Subcutaneous abdominal adipose tissue (tissue), 5 donors: Measurements from ENCODE around the gene TXNIP.
A peak's percentile ranks its signal among the peaks of the same experiment; 100 is the strongest.

Experiments used
- H3K27ac ChIP-seq: one replicate; pipeline ENCODE4 v1.7.0; 2013; ENCODE audit warnings: low read depth, mild to moderate bottlenecking, inconsistent platforms, low read length, moderate library complexity
- H3K27me3 ChIP-seq, 5 donors: one replicate each; pipeline ENCODE4 v1.7.0; 2013; ENCODE audit warnings: low read length in 5 of 5, inconsistent platforms in 1 of 5; ENCODE audit not compliant: control insufficient read depth in 5 of 5, insufficient read depth in 4 of 5
- H3K36me3 ChIP-seq, 5 donors: one replicate each; pipeline ENCODE4 v1.7.0; 2013; ENCODE audit warnings: low read length in 5 of 5; ENCODE audit not compliant: control insufficient read depth in 5 of 5, insufficient read depth in 5 of 5
- H3K4me1 ChIP-seq, 5 donors: one replicate each; pipeline ENCODE4 v1.7.0; 2013; ENCODE audit warnings: low read length in 5 of 5, mild to moderate bottlenecking in 3 of 5, moderate library complexity in 1 of 5; ENCODE audit not compliant: control insufficient read depth in 5 of 5, insufficient read depth in 5 of 5
- H3K4me3 ChIP-seq, 5 donors: one replicate each; pipeline ENCODE4 v1.7.0; 2013; ENCODE audit warnings: low read length in 5 of 5, low read depth in 1 of 5
- H3K9ac ChIP-seq, 5 donors: one replicate each; pipeline ENCODE4 v1.7.0; 2013; ENCODE audit warnings: low read length in 5 of 5, mild to moderate bottlenecking in 4 of 5, moderate library complexity in 3 of 5
- H3K9me3 ChIP-seq, 5 donors: one replicate each; pipeline ENCODE4 v1.7.0; 2013; ENCODE audit warnings: low read length in 5 of 5; ENCODE audit not compliant: control insufficient read depth in 5 of 5
- donor health status: healthy.
- donor health status: healthy.
- donor health status: healthy.
- donor health status: healthy.
- donor health status: healthy.

TXNIP gene

GRCh38 chr1:145979746-145980456 is 16.5 kb downstream of the TXNIP start:
- no peaks in the 10 kb centered on the region for H3K27me3 ChIP-seq
- peaks cover 23 to 79% (median 73%) of the 10 kb centered on the region in 5 donors for H3K4me1 ChIP-seq
- H3K4me3 ChIP-seq: peak overlapping the region in 4 of 5 donors; percentile 15 to 45 (median 37)
- peak overlapping the region; percentile 98 for H3K27ac ChIP-seq
- H3K9me3 ChIP-seq: no peaks in the 10 kb centered on the region
- H3K9ac ChIP-seq: peak overlapping the region; percentile 21 to 94 (median 52)
- peaks cover 0 to 4% (median 0%) of the 10 kb centered on the region in 5 donors for H3K36me3 ChIP-seq

- H3K27ac ChIP-seq: peak overlapping the region; percentile 98
- H3K4me3 ChIP-seq: peak overlapping the region; percentile 30 to 61 (median 49)
- H3K9me3 ChIP-seq: no peaks in the 10 kb centered on the region
- no peaks in the 10 kb centered on the region for H3K27me3 ChIP-seq
- H3K4me1 ChIP-seq: peaks cover 23 to 73% (median 66%) of the 10 kb centered on the region in 5 donors
- peak overlapping the region; percentile 52 to 94 (median 74) for H3K9ac ChIP-seq
- H3K36me3 ChIP-seq: peaks cover 0 to 5% (median 0%) of the 10 kb centered on the region in 5 donors
These were observed 17.3 kb downstream of the TXNIP start for GRCh38 chr1:145978854-145979745.

- H3K9ac ChIP-seq: peak overlapping the region; percentile 33 to 94 (median 74)
- H3K4me3 ChIP-seq: peak overlapping the region in 4 of 5 donors; percentile 30 to 61 (median 46)
- peaks cover 0 to 5% (median 0%) of the 10 kb centered on the region in 5 donors for H3K36me3 ChIP-seq
- H3K9me3 ChIP-seq: no peaks in the 10 kb centered on the region
- H3K4me1 ChIP-seq: peaks cover 20 to 66% (median 60%) of the 10 kb centered on the region in 5 donors
- H3K27ac ChIP-seq: peak overlapping the region; percentile 98
- H3K27me3 ChIP-seq: no peaks in the 10 kb centered on the region
These were observed 17.9 kb downstream of the TXNIP start for GRCh38 chr1:145978471-145978853.

GRCh38 chr1:145977486-145978470 is 18.6 kb downstream of the TXNIP start:
- peaks cover 0 to 5% (median 0%) of the 10 kb centered on the region in 5 donors for H3K36me3 ChIP-seq
- peak overlapping the region in 2 of 5 donors; percentile 2 to 7 for H3K4me3 ChIP-seq
- H3K9me3 ChIP-seq: no peaks in the 10 kb centered on the region
- H3K27ac ChIP-seq: peak overlapping the region; percentile 98
- H3K4me1 ChIP-seq: peaks cover 20 to 61% (median 55%) of the 10 kb centered on the region in 5 donors
- H3K9ac ChIP-seq: peak overlapping the region; percentile 33 to 94 (median 74)
- no peaks in the 10 kb centered on the region for H3K27me3 ChIP-seq

GRCh38 chr1:145977016-145977415 is 19.4 kb downstream of the TXNIP start:
- Histone ChIP-seq H3K9ac (peak overlapping the region in 1 of 5 donors; percentile 69), H3K27me3 (no peaks in the 10 kb centered on the region), H3K36me3 (peaks cover 0 to 5% (median 0%) of the 10 kb centered on the region in 5 donors), H3K4me1 (peaks cover 20 to 57% (median 49%) of the 10 kb centered on the region in 5 donors), H3K9me3 (no peaks in the 10 kb centered on the region), H3K27ac (no peak overlapping the region), H3K4me3 (no peak overlapping the region)

- Histone ChIP-seq H3K27me3 (no peaks in the 10 kb centered on the region), H3K4me3 (no peak overlapping the region), H3K27ac (no peak overlapping the region), H3K9me3 (no peaks in the 10 kb centered on the region), H3K4me1 (peaks cover 15 to 39% (median 35%) of the 10 kb centered on the region in 5 donors), H3K9ac (no peak overlapping the region), H3K36me3 (peaks cover 0 to 5% (median 0%) of the 10 kb centered on the region in 5 donors)
These were observed 21.2 kb downstream of the TXNIP start for GRCh38 chr1:145975216-145975615.

GRCh38 chr1:145974721-145975120 is 21.7 kb downstream of the TXNIP start:
- Histone ChIP-seq H3K9me3 (no peaks in the 10 kb centered on the region), H3K4me3 (no peak overlapping the region), H3K9ac (peak overlapping the region in 1 of 5 donors; percentile 41), H3K4me1 (peaks cover 15 to 35% (median 30%) of the 10 kb centered on the region in 5 donors), H3K27me3 (no peaks in the 10 kb centered on the region), H3K27ac (peak overlapping the region; percentile 35), H3K36me3 (peaks cover 0 to 5% (median 0%) of the 10 kb centered on the region in 5 donors)

- H3K4me3 ChIP-seq: no peak overlapping the region
- H3K9me3 ChIP-seq: peaks cover 0 to 1% (median under 1%) of the 10 kb centered on the region in 5 donors
- no peaks in the 10 kb centered on the region for H3K27me3 ChIP-seq
- peaks cover 0 to 16% (median 10%) of the 10 kb centered on the region in 5 donors for H3K4me1 ChIP-seq
- H3K27ac ChIP-seq: no peak overlapping the region
- H3K9ac ChIP-seq: no peak overlapping the region
- H3K36me3 ChIP-seq: peaks cover 0 to 5% (median 0%) of the 10 kb centered on the region in 5 donors
These were observed 23.8 kb downstream of the TXNIP start for GRCh38 chr1:145972580-145972979.

- H3K4me3 ChIP-seq: no peak overlapping the region
- H3K9ac ChIP-seq: no peak overlapping the region
- no peaks in the 10 kb centered on the region for H3K27me3 ChIP-seq
- H3K36me3 ChIP-seq: no peaks in the 10 kb centered on the region
- peaks cover 0 to 7% (median 3%) of the 10 kb centered on the region in 5 donors for H3K9me3 ChIP-seq
- peaks cover 6 to 32% (median 28%) of the 10 kb centered on the region in 5 donors for H3K4me1 ChIP-seq
- H3K27ac ChIP-seq: no peak overlapping the region
These were observed 29.1 kb downstream of the TXNIP start for GRCh38 chr1:145967288-145967687.
